HT-29 (cell line): ENCODE results near the gene TNPO2. TPM values are rescaled to one million over a fixed set of nuclear protein-coding genes. Genes with fewer than 3 reads are reported as not detected.

Experiments
- small RNA-seq: library from RNA; depleted of rRNA; stranded (forward); fragments of <200 nt; gene quantifications from one replicate; pipeline ENCODE3, GENCODE V24; 2014
- total RNA-seq: library from RNA; depleted of rRNA; stranded (reverse); fragments of >200 nt; shearing (Covaris generic); gene quantifications from 2 replicates; pipeline ENCODE4 v1.2.3, GENCODE V29; 2014; rRNA removed

Gene TNPO2
- total RNA-seq, 1 experiment from 2014 or later: 24.5 TPM

Small RNA genes lying within 50 kb of the gene (small RNA-seq; reads per million reads assigned to genes)
- gene SNORD41: 143 reads per million, percentile 97 among the genes with 10 or more reads in this experiment

Other genes with a start within 250 kb of the TNPO2 start
- 0.15 and 0.83 TPM in 2 replicates for gene ZNF709, start 239.1 kb downstream of the TNPO2 start, total RNA-seq
- gene ZNF564, start 172.4 kb downstream of the TNPO2 start, total RNA-seq: 1.5 and 3.0 TPM in 2 replicates
- 1.6 and 2.0 TPM in 2 replicates for gene ZNF490, start 113.1 kb downstream of the TNPO2 start, total RNA-seq
- 3.0 and 4.4 TPM in 2 replicates for gene ZNF791, start 113.0 kb downstream of the TNPO2 start, total RNA-seq
- 18.4 and 35.1 TPM in 2 replicates for gene MAN2B1, start 57.2 kb downstream of the TNPO2 start, total RNA-seq
- gene WDR83, start 57.1 kb downstream of the TNPO2 start, total RNA-seq: 21.7 and 22.1 TPM in 2 replicates
- gene DHPS, start 42.1 kb downstream of the TNPO2 start, total RNA-seq: 95.0 and 95.4 TPM in 2 replicates
- not detected in 2 replicates for gene GNG14, start 35.9 kb downstream of the TNPO2 start, total RNA-seq
- 32.9 and 38.0 TPM in 2 replicates for gene FBXW9, start 27.3 kb downstream of the TNPO2 start, total RNA-seq
- gene TRIR, start 10.8 kb upstream of the TNPO2 start, total RNA-seq: 258 and 260 TPM in 2 replicates
- gene GET3, start 13.6 kb upstream of the TNPO2 start, total RNA-seq: 90.4 and 105 TPM in 2 replicates
- 0.37 and 0.48 TPM in 2 replicates for gene BEST2, start 27.9 kb upstream of the TNPO2 start, total RNA-seq
- 64.1 and 72.2 TPM in 2 replicates for gene HOOK2, start 51.6 kb upstream of the TNPO2 start, total RNA-seq
- gene JUNB, start 67.6 kb upstream of the TNPO2 start, total RNA-seq: 568 and 620 TPM in 2 replicates
- 378 and 396 TPM in 2 replicates for gene PRDX2, start 77.9 kb upstream of the TNPO2 start, total RNA-seq
- 0.10 TPM in 1 of 2 replicates, not detected in the other for gene THSD8, start 78.1 kb upstream of the TNPO2 start, total RNA-seq
- gene RNASEH2A, start 82.7 kb upstream of the TNPO2 start, total RNA-seq: 48.2 and 55.4 TPM in 2 replicates
- 0.13 and 0.16 TPM in 2 replicates for gene RTBDN, start 110.6 kb upstream of the TNPO2 start, total RNA-seq
- 0.58 and 1.7 TPM in 2 replicates for gene MAST1, start 114.6 kb upstream of the TNPO2 start, total RNA-seq
- 20.9 and 27.6 TPM in 2 replicates for gene DNASE2, start 157.5 kb upstream of the TNPO2 start, total RNA-seq
- not detected in 2 replicates for gene KLF1, start 163.3 kb upstream of the TNPO2 start, total RNA-seq
- 24.6 and 27.2 TPM in 2 replicates for gene GCDH, start 167.2 kb upstream of the TNPO2 start, total RNA-seq
- not detected in 2 replicates for gene SYCE2, start 195.4 kb upstream of the TNPO2 start, total RNA-seq
- gene FARSA, start 209.8 kb upstream of the TNPO2 start, total RNA-seq: 84.6 and 96.2 TPM in 2 replicates
- gene CALR, start 214.7 kb upstream of the TNPO2 start, total RNA-seq: 803 and 831 TPM in 2 replicates
- 217 TPM in 2 replicates for gene RAD23A, start 221.9 kb upstream of the TNPO2 start, total RNA-seq
- gene GADD45GIP1, start 233.3 kb upstream of the TNPO2 start, total RNA-seq: 75.2 and 80.9 TPM in 2 replicates
- gene DAND5, start 245.6 kb upstream of the TNPO2 start, total RNA-seq: 0.31 TPM in 1 of 2 replicates, not detected in the other